ENCODE data around the gene NDUFA11. TPM values are rescaled to one million over a fixed set of nuclear protein-coding genes. Genes with fewer than 3 reads are reported as not detected.

NDUFA11 gene
- total RNA-seq, 2 experiments from 2014 or later = 225 to 228 TPM

GRCh38 chr19:5903056-5903623 lies 450 bp downstream of the NDUFA11 start:
- H3K9me3 Mint-ChIP-seq (ENCODE audit: insufficient read depth) = no peaks in the 10 kb centered on the region
- ChIA-PET CTCF (interaction anchor here (1.4 to 4.9 kb wide), 5 partner anchors 12 to 119 kb away, joined by 3 to 61 read pairs (median 6); partner anchors contain the start of gene NRTN), POLR2A (interaction anchor here (0.6 to 3.5 kb wide), 10 partner anchors 11 to 184 kb away, joined by 3 to 53 read pairs (median 4); partner anchors contain the start of genes CATSPERD and LONP1)
- H3K4me3 Mint-ChIP-seq = peak overlapping the region; percentile 89
- ATAC-seq (no peak), DNase-seq (peak; percentile 32)
- H3K36me3 Mint-ChIP-seq (ENCODE audit: low read depth) = peaks cover 19% of the 10 kb centered on the region
- H3K4me1 Mint-ChIP-seq (ENCODE audit: low read depth) = peaks cover 26% of the 10 kb centered on the region
- no peaks in the 10 kb centered on the region for H3K27me3 Mint-ChIP-seq (ENCODE audit: low read depth)
- peak overlapping the region; percentile 100 for H3K27ac Mint-ChIP-seq

GRCh38 chr19:5900976-5901375 lies 2.6 kb downstream of the NDUFA11 start:
- ATAC-seq (no peak), DNase-seq (no peak)
- H3K27me3 Mint-ChIP-seq (ENCODE audit: low read depth) = no peaks in the 10 kb centered on the region
- ChIA-PET POLR2A (interaction anchor here (2.0 kb wide), 1 partner anchor 73 kb away, joined by 8 read pairs; no protein-coding TSS in a partner anchor), CTCF (interaction anchor here (4.9 kb wide), 1 partner anchor 97 kb away, joined by 61 read pairs; the partner anchor contains the start of gene NRTN)
- no peak overlapping the region for H3K4me3 Mint-ChIP-seq
- H3K36me3 Mint-ChIP-seq (ENCODE audit: low read depth) = peaks cover 16% of the 10 kb centered on the region
- H3K27ac Mint-ChIP-seq = peak overlapping the region; percentile 77
- H3K4me1 Mint-ChIP-seq (ENCODE audit: low read depth) = peaks cover 21% of the 10 kb centered on the region
- H3K9me3 Mint-ChIP-seq (ENCODE audit: insufficient read depth) = no peaks in the 10 kb centered on the region

- no peak overlapping the region for H3K4me3 Mint-ChIP-seq
- CTCF ChIA-PET = interaction anchor here (1.0 to 4.9 kb wide), 2 partner anchors 96 kb away, joined by 3 to 61 read pairs; partner anchors contain the start of gene NRTN
- DNase-seq (no peak), ATAC-seq (no peak)
- POLR2A ChIA-PET = interaction anchor here (2.0 kb wide), 1 partner anchor 72 kb away, joined by 8 read pairs; no protein-coding TSS in a partner anchor
- H3K4me1 Mint-ChIP-seq (ENCODE audit: low read depth) = peaks cover 21% of the 10 kb centered on the region
- no peaks in the 10 kb centered on the region for H3K9me3 Mint-ChIP-seq (ENCODE audit: insufficient read depth)
- no peak overlapping the region for H3K27ac Mint-ChIP-seq
- H3K36me3 Mint-ChIP-seq (ENCODE audit: low read depth) = peaks cover 18% of the 10 kb centered on the region
- H3K27me3 Mint-ChIP-seq (ENCODE audit: low read depth) = no peaks in the 10 kb centered on the region
Measured at GRCh38 chr19:5899728-5900526, 3.7 kb downstream of the NDUFA11 start.

DNA sequence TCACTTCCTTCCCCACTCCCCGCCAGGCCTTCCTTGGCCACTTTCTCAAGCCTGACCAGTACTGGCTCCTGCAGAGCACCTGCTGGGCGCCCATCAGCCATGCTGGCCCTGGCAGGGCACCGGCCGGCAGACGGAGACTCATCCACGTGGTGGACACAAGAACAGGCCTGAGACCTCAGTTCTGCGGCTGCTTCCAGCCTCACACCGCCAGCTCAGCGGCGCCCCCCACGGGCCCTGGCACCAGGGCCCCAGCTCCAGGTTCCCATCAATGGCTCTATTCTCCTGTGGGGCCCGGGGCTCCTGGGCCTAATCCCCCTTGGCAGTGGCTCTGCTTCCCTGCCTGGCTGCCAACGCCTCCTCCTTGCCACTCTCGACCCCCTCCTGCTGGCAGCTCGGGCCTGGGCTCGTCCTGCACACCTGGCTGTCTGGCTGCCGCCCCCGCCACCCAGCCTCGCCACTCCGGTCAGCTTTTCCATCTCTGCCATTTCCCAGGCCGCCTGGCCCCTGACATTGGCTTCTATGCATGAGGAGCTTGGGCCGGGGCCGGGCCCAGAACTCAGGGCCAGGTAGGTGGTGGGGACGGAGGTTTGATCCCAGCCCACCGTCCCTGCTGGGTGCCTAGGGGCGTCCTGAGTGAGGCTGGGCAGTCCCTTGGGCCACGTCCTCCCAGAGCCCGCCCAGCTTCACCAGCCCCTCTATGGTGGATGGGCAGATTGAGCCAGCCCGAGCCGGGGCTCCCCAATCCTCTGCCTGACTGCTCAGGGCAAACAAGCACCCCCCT lies 6.2 kb downstream of the NDUFA11 start:
- POLR2A ChIA-PET = interaction anchor here (1.2 kb wide), 1 partner anchor 93 kb away, joined by 4 read pairs; no protein-coding TSS in a partner anchor
- H3K4me3 Mint-ChIP-seq = no peak overlapping the region
- H3K4me1 Mint-ChIP-seq (ENCODE audit: low read depth) = peaks cover 15% of the 10 kb centered on the region
- CTCF ChIA-PET = interaction anchor here (2.3 kb wide), 1 partner anchor 93 kb away, joined by 9 read pairs; no protein-coding TSS in a partner anchor
- no peaks in the 10 kb centered on the region for H3K27me3 Mint-ChIP-seq (ENCODE audit: low read depth)
- DNase-seq = no peak
- H3K27ac Mint-ChIP-seq = no peak overlapping the region
- no peak for ATAC-seq
- peaks cover 13% of the 10 kb centered on the region for H3K36me3 Mint-ChIP-seq (ENCODE audit: low read depth)
- H3K9me3 Mint-ChIP-seq (ENCODE audit: insufficient read depth) = no peaks in the 10 kb centered on the region

DNA sequence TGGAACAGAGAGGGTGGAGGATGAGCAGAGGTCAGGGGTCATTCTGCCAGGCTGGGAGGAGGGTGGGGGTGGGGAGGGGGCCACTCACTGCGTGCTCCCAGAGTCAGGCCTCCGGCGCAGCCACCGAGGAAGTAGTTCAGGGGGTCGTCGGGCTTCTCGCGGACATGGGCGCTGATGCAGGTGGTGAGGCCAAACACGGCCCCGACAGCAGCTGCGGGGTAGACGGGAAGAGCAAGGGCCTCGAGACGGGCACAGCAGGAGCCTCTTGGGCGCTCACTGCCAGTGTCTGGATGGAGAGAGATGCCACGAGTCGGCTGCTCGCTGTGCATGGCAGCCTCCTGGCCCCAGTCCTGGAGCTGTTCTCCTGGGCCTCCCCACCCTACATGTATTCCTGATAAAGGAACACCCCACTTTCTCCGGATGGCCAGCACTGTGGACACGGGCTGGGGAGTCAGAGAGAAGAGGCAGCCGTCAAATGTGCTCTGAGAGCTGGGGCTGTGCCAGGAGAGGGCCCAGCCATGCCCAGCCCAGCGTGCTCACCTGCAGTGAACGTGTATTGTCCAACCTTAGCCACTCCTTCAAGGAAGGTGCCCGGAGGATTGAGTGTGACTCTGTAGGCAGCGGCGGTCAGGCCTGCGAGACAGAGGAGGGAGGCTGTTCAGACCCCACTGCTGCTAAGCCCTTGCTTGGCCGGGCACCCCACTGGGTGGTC lies 7.1 kb downstream of the NDUFA11 start:
- H3K4me3 Mint-ChIP-seq = no peak overlapping the region
- POLR2A ChIA-PET = interaction anchor here (1.2 kb wide), 1 partner anchor 93 kb away, joined by 4 read pairs; no protein-coding TSS in a partner anchor
- H3K27ac Mint-ChIP-seq = no peak overlapping the region
- ATAC-seq = no peak
- no peaks in the 10 kb centered on the region for H3K9me3 Mint-ChIP-seq (ENCODE audit: insufficient read depth)
- peaks cover 13% of the 10 kb centered on the region for H3K36me3 Mint-ChIP-seq (ENCODE audit: low read depth)
- peaks cover 12% of the 10 kb centered on the region for H3K4me1 Mint-ChIP-seq (ENCODE audit: low read depth)
- no peaks in the 10 kb centered on the region for H3K27me3 Mint-ChIP-seq (ENCODE audit: low read depth)
- DNase-seq = no peak
- CTCF ChIA-PET = interaction anchor here (2.3 kb wide), 1 partner anchor 92 kb away, joined by 9 read pairs; no protein-coding TSS in a partner anchor

GRCh38 chr19:5895890-5896289 lies 7.7 kb downstream of the NDUFA11 start:
- H3K27ac Mint-ChIP-seq = no peak overlapping the region
- ATAC-seq = no peak
- POLR2A ChIA-PET = no interaction called here

GRCh38 chr19:5895409-5895808 lies 8.2 kb downstream of the NDUFA11 start:
- peaks cover 7% of the 10 kb centered on the region for H3K4me1 Mint-ChIP-seq (ENCODE audit: low read depth)
- no peak overlapping the region for H3K27ac Mint-ChIP-seq
- H3K4me3 Mint-ChIP-seq = no peak overlapping the region
- no peaks in the 10 kb centered on the region for H3K27me3 Mint-ChIP-seq (ENCODE audit: low read depth)
- no peaks in the 10 kb centered on the region for H3K9me3 Mint-ChIP-seq (ENCODE audit: insufficient read depth)
- CTCF ChIA-PET = no interaction called here
- no peak for DNase-seq
- POLR2A ChIA-PET = no interaction called here
- no peak for ATAC-seq
- H3K36me3 Mint-ChIP-seq (ENCODE audit: low read depth) = peaks cover 7% of the 10 kb centered on the region

More at GRCh38 chr19:5895890-5896289, 7.7 kb downstream of the NDUFA11 start:
- no peak overlapping the region for H3K4me3 Mint-ChIP-seq
- no peak for DNase-seq
- peaks cover 7% of the 10 kb centered on the region for H3K4me1 Mint-ChIP-seq (ENCODE audit: low read depth)
- CTCF ChIA-PET = no interaction called here
- no peaks in the 10 kb centered on the region for H3K9me3 Mint-ChIP-seq (ENCODE audit: insufficient read depth)
- H3K27me3 Mint-ChIP-seq (ENCODE audit: low read depth) = no peaks in the 10 kb centered on the region
- H3K36me3 Mint-ChIP-seq (ENCODE audit: low read depth) = peaks cover 7% of the 10 kb centered on the region

DNA sequence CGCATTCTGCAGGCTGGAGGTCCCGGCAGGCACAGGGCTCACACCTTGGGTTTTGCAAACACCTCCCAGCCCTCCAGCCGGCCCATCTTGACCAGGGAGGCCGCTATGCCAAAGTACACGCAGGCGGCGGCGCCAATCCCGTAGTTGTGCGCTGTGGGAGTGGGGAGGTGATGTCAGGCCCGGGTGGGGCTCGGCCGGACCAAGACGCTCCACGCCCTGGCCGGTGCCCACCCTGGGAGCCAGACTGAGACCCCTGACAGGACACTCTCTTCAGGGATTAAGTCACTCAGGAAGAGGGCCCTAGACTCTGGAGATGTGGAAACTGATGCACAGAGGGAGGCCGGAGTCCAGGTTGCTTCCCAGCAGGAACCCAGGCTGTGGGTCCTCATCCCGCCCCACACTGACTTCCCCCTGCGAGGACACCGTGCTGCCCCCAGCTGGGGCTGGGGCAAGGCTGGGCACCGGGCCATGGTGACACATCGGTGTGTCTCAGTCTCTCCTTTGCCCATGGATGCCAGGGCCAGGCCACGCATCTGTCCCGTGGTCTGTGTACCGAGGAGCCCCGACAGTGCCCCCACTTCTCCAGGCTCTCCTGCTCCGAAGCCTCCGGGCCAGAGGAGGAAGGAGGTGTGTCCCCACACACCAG lies 8.8 kb downstream of the NDUFA11 start:
- no peaks in the 10 kb centered on the region for H3K27me3 Mint-ChIP-seq (ENCODE audit: low read depth)
- ChIA-PET CTCF (no interaction called here), POLR2A (no interaction called here)
- H3K4me3 Mint-ChIP-seq = no peak overlapping the region
- DNase-seq (no peak), ATAC-seq (no peak)
- H3K27ac Mint-ChIP-seq = no peak overlapping the region
- peaks cover 3% of the 10 kb centered on the region for H3K36me3 Mint-ChIP-seq (ENCODE audit: low read depth)
- H3K9me3 Mint-ChIP-seq (ENCODE audit: insufficient read depth) = no peaks in the 10 kb centered on the region
- peaks cover 1% of the 10 kb centered on the region for H3K4me1 Mint-ChIP-seq (ENCODE audit: low read depth)

- ChIA-PET POLR2A (no interaction called here), CTCF (interaction anchor here (2.8 kb wide), 1 partner anchor 90 kb away, joined by 19 read pairs; the partner anchor contains the start of gene NRTN)
- Mint-ChIP-seq H3K27ac (no peak overlapping the region), H3K4me3 (no peak overlapping the region), H3K9me3 (ENCODE audit: insufficient read depth) (no peaks in the 10 kb centered on the region), H3K36me3 (ENCODE audit: low read depth) (peaks cover 3% of the 10 kb centered on the region), H3K4me1 (ENCODE audit: low read depth) (no peaks in the 10 kb centered on the region), H3K27me3 (ENCODE audit: low read depth) (no peaks in the 10 kb centered on the region)
- ATAC-seq (no peak), DNase-seq (no peak)
Measured at GRCh38 chr19:5893907-5894703, 9.5 kb downstream of the NDUFA11 start.

- ATAC-seq = no peak
- CTCF ChIA-PET = interaction anchor here (2.8 kb wide), 1 partner anchor 89 kb away, joined by 19 read pairs; the partner anchor contains the start of gene NRTN
Measured at GRCh38 chr19:5893296-5893903, 10.2 kb downstream of the NDUFA11 start.

More at GRCh38 chr19:5893296-5893903, 10.2 kb downstream of the NDUFA11 start:
- no peak overlapping the region for H3K4me3 Mint-ChIP-seq
- no peaks in the 10 kb centered on the region for H3K9me3 Mint-ChIP-seq (ENCODE audit: insufficient read depth)
- no peak for DNase-seq
- peaks cover 3% of the 10 kb centered on the region for H3K36me3 Mint-ChIP-seq (ENCODE audit: low read depth)
- H3K4me1 Mint-ChIP-seq (ENCODE audit: low read depth) = no peaks in the 10 kb centered on the region
- POLR2A ChIA-PET = interaction anchor here (0.6 kb wide), 1 partner anchor 82 kb away, joined by 3 read pairs; no protein-coding TSS in a partner anchor
- H3K27me3 Mint-ChIP-seq (ENCODE audit: low read depth) = no peaks in the 10 kb centered on the region
- no peak overlapping the region for H3K27ac Mint-ChIP-seq

Measured in activated CD8-positive, alpha-beta T cell treated with anti-CD3 and anti-CD28 coated beads, Interleukin-2, amount 10 ng/mL, durations not matched to agents 7 days and 5 days (primary cell).